Stimulated activated CD4-positive, alpha-beta T cell treated with anti-CD3 and anti-CD28 coated beads, Interleukin-1b, Interleukin-23, amount 100 ng/mL, for 24 hours (primary cell): ENCODE measurements around the gene FGFR1OP2.

Source experiments
- DNase-seq, 4 experiments: peaks; one replicate each; pipeline ENCODE4 v3.0.0-alpha.2; 2020; ENCODE audit warnings: low read depth in 4 of 4, low spot score in 1 of 4

Gene FGFR1OP2

DNA sequence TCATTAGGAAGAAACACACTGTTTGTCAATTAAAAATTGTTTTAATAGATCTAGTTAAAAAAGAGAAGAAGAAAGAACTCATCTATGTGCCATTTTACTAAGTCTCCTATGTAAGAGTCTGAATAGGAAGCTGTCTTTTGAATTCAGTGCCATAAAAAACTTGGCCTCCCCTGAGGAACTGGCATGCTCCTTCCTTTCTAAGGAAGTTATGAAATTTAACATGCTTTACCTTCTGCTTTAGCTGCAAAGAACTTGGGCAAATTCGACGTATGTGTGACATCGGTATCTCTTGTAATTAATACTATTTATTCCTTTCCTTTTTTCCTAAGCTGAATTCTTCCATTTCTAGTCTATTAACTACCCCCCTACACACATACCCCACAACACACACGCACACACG lies 63.4 kb downstream of the FGFR1OP2 start:
- DNase-seq: no peak

DNA sequence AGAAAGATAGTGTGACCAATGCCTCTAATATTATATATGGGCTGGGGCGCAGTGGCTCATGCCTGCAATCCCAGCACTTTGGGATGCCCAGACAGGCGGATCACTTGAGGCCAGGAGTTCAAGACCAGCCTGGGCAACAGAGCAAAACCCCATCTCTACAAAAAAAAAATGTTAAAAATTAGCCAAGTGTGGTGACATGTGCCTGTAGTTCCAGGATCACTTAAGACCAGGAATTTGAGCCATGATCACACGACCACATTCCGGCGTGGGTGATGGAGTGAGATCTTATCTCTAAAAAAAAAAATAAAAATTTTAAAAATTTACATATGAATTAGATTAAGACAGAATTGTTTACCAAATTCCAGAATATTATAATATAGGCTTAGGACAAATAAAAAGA lies 63.9 kb downstream of the FGFR1OP2 start:
- no peak for DNase-seq

DNA sequence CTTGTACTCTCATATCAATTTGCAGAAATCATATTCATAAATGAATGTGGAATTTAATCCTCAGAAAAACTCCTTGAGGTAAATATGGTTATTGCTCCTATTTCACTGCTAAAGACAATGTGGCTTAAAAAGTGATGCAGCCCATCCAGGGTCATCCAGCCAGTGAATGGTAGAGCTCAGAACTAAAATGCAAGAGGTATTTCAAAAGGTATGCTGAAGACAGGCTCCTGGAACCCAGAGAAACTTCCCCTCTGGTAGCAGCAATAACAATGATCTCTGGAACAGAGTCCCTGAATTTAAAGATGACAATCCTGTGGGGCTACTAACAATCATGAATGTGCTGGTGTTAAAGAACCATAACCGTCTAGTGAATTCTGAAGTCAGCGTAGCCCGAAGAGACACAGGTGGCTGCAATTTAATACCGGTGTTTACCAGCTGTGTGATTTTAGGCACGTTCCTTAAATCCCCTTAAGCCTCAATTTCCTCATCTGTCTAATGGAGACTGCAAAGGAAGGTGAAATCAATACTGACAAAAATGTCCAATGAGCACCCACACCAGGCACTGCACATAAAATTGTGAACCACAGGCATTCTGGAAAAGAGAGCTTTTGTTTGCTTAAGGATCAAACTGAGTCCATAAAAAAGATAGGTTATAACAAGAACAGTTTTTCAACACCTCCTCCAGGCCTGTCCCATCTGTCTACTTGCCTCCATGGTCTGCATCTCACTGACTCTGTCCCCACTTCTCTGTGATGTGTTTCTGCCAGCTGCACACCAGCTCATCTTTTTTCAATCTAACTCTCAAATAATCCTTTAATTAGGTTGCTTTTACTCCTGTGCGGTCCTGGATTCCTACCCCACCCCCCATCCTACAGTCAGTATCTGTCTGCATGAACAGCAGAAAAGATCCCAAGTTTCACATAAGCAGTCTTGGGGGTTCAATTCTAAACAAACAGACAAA lies 65.4 kb downstream of the FGFR1OP2 start:
- no peak for DNase-seq

DNA sequence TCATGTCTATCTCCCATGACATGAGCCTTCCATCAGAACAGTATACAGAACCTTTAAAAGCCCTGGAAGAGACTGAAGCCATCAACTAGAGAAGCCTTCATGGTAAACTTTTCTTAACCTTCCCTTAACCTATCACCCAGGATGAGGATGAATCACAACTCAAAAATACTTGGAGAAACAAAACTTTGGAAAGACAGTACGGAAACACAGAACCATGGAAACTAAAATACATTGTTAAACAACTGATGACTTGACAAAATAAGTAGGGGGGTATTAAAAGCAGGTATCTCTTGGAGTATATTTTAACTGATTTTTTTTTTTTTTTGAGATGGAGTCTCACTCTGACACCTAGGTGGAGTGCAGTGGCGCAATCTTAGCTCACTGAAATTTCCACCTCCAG lies 67.2 kb downstream of the FGFR1OP2 start:
- no peak for DNase-seq

DNA sequence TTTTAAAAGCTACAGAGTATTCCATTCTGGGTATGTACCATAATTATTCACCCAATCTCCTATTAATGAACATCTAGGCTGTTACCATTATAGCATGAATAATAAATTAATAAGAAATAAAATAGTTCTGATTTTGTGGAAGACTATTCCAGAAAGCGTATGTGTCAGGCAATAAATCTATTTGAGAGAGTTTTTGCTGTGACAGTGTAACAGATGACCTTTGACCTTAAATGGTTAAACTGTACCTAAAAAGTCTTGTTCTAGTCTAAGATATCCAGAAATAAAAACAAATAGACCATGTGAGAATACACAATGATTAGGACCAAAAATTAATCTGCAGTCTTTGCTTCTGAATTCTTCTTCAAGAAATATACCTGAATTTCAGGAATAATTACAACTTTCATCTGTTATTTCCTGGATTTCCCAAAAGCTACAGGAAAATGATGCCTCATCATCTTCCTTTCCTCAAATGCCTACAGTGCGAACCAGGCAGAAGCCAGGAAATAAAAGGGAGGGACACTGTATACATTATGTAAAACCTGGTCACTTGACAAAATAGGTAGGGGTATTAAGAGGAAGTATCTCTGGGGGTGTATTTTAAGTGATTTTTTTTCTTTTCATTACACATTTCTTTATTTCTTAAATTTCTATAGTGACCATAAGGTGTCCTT lies 68.7 kb downstream of the FGFR1OP2 start:
- DNase-seq: no peak

DNA sequence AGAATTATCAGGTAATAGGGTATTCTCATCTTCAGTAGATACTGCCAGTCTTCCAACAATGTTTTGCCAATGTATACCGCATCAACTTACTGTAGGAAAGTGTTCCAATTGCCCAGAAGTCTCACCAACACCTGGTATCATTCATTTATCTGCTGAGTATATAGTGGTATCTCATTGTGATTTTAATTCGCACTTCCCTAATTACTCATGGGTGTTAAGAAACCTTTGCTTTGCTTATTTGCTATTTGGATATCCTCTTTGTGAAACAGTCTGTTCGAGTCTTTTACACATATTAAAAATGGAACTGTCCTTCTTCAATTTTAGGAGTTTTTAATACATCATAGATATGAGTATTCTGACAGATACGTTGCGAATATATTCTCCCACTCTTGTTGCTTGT lies 69.8 kb downstream of the FGFR1OP2 start:
- no peak for DNase-seq

DNA sequence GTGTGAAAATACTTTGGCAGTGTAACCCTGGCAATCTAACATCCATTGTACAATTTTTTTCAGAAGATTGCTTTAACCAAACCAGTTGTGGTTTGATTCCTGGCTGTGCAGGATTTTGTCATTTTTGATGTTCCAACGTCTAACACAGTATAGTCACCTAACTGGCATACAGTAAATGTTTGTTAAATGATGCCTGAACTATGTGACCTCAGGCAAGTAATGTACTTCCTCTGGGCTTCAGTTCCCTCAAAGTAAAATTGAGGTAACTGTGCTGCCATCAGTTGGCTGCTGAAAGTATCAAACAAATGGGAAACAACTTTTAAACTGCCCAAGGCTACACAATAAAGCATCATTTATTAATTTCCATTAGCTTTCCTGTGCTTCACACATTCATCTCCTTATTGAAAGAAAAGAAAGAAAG lies 71.6 kb downstream of the FGFR1OP2 start:
- DNase-seq: no peak

DNA sequence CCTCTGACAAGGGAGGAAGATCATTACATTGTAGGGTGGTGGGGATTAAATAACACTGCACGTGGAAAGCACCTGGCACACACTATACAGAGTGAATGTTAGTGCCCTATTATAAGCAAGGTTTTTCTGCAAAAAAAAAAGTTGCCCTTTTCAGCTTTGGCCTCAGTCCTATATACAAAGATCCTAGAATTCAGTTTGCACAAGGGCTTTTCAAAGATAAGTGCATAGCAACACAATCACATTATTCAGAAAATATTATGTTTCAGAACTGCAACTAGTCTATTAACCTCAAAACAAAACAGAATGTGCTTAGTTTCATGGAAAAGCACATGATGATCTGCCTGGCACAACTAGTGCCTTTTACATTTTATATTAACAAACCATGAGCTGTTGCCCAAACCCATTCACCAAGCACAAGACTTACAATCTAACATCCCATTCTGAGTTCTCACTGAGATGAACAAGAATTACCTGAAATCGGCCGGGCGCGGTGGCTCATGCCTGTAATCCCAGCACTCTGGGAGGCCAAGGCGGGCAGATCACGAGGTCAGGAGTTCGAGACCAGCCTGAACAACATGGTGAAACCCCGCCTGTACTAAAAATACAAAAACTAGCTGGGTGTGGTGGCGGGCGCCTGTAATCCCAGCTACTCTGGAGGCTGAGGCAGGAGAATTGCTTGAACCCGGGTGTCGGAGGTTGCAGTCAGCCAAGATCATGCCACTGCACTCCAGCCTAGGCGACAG lies 74.1 kb downstream of the FGFR1OP2 start:
- DNase-seq: no peak

DNA sequence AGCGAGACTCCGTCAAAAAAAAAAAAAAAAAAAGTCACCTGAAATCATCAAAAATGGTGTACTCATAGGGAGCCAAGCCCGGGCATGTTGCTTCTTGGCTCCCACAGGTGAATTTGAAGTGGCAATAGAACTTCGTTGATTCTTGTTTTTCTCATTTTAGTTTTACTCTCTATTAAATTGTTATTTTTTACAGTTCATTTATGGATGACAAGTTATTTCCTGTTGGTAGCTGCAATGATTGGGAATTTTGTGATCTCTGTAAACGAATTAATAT lies 74.6 kb downstream of the FGFR1OP2 start:
- DNase-seq: no peak

DNA sequence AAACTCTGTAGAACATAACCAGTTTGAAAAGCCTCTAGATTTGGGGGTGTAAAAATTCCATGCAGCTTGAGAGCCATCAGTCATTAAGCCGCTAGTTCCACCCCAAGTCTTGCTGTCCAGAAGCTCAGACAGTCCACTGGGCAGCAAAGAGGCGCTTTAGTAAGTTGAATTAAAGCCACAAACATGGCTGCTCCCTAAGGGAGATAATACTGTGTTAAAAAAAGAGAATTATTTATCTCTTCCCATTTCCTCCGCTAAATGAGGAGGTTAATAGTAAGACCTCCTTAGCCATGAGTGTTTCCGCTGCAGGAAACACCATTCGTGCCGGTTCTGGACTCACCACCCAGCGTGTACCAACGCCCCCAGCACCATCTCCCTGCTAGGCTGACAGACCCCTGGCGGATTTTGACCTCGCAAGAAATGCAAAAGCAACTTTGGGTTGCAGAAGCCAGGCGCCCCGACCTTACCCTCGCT lies 75.4 kb downstream of the FGFR1OP2 start:
- DNase-seq: peak in 1 of 4 experiments; percentile 15

DNA sequence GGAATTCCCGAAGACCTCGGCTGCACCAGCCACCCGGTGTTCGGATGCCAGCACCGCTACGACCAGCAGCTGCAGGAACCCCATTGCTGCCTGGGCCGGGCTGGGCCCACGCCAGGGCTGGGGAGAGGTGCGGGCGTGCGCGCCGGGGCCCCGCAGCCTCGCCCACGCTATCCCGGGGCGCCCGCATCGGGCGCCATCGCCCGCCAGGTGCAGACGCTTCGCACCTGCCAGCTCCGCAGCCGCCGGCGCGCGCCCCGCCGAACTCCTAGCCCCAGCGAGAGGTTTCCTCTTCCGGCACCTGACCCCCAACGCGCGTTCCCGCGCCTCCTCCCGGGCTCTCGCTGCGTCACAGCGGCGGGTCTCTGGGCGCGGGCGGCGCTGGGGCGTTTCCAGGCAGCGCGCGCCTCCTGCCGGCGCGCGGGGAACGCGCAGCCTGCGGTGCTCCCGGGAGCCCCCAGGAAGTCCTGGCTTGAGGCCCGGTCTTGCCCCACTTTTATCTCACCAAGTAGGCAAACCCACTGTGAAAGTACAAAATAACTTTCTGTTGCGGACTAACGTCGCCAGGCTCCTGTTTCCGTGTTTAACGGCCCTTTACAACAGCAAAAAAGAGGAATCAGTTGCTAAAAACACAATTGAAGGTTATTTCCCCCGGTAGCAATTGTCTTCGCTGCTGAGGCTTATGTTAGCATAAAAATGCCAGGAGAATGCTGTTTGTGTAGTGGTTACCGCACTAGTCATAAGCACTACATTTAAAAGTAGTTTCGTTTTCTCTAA lies 76.0 kb downstream of the FGFR1OP2 start, which contains the start of gene TM7SF3:
TSS of gene TM7SF3 (minus strand) at position 300 of the 774 bp plus-strand sequence. CDS start at position 84, 216 bp downstream.
- peak; percentile 75 to 91 (median 84) for DNase-seq

DNA sequence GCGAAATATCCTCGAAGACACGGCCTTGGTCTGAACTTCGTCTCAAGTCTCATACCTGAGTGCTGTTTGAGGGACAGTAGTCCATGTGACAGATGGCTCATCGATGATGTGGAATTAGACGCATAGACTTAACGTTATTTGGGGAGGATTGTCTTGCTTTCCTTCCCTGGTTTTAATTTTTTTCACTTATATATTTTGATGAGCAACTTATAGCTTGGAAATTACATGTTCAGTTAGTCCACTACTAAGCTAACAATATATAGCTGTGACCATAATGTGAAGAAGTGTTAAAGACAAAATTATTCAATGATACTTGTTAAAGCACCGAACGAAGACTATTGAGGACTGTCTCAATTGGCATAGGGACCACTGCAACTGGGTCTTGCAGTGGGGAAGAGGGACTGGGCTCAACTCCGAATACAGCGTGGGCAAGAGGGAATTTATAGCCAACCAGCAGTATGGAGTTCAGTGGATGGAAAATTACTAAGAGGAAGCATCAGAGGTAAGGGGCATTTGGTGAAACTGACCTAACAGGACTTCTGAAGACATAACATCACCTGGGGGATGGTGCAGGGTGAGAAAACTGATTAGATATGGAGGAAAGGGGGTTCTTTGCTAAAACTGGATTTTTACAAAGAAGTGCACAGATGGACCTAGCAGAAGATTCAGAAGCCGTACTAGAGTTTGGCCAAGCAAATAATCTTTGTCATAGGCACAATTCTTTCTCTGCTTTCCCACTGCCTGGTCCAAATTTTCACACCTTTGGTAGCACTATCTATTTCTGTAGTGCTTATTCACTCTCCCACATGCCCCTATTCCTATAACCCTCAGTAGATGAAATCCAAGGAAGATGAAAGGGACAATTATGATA lies 76.8 kb downstream of the FGFR1OP2 start:
- peak in 1 of 4 experiments; percentile 9 for DNase-seq

DNA sequence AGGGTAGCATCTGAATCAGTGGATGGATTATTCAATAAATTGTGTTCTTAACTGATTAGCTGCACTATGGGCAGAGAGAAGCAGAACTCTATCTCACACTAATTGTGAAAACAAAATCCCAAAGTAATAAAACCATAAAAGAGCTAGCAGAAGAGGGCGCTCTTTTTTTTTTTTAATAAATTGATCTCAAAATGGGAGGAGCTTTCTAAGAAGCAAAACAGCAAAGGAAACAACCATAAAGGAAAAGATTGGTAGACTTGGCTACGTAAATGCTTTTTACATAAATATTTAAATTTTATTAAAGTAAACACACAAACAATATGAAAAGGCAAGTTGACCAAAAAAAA lies 77.4 kb downstream of the FGFR1OP2 start:
- DNase-seq: no peak
